Muscle layer of colon (tissue), 2 donors: ENCODE measurements around the gene PDE4C.
A peak's percentile ranks its signal among the peaks of the same experiment; 100 is the strongest.

Experiments
- H3K27ac ChIP-seq: one replicate; pipeline ENCODE4 v1.7.0; 2013; ENCODE audit warnings: low read depth, mild to moderate bottlenecking, low read length, moderate library complexity
- H3K27me3 ChIP-seq, 2 donors: one replicate each; pipeline ENCODE4 v1.7.0; 2013; ENCODE audit warnings: low read length in 2 of 2, mild to moderate bottlenecking in 2 of 2; ENCODE audit not compliant: insufficient read depth in 2 of 2, control insufficient read depth in 1 of 2
- H3K36me3 ChIP-seq: one replicate; pipeline ENCODE4 v1.7.0; 2013; ENCODE audit warnings: mild to moderate bottlenecking, low read length; ENCODE audit not compliant: insufficient read depth
- H3K4me1 ChIP-seq: one replicate; pipeline ENCODE4 v1.7.0; 2013; ENCODE audit warnings: mild to moderate bottlenecking, low read length; ENCODE audit not compliant: insufficient read depth
- H3K4me3 ChIP-seq, 2 donors: one replicate each; pipeline ENCODE4 v1.7.0; 2013; ENCODE audit warnings: low read length in 2 of 2, low read depth in 1 of 2, mild to moderate bottlenecking in 1 of 2, moderate library complexity in 1 of 2
- H3K9ac ChIP-seq: one replicate; pipeline ENCODE4 v1.7.0; 2013; ENCODE audit warnings: low read length
- H3K9me3 ChIP-seq: one replicate; pipeline ENCODE4 v1.7.0; 2013; ENCODE audit warnings: mild to moderate bottlenecking, low read length
- donor health status: abdominal sarcoma.
- donor health status: Adenocarcinoma of cecum.

PDE4C gene

DNA sequence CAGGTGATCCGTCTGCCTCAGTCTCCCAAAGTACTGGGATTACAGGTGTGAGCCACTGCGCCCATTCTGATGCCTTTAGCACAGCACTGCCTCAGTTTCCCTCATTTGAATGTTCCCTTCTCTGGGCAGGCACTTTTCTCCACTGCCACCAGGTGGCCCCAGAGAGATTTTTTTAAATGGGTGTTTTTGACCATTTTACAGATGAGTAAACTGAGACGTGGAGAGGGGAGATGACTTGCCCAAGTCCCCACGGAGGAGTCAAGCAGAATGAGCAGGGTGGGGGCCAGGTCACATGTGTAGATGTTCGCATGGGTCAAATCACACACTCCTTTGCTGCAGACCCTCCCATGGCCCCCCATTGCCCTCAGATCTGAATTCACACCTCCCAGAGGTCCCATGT, 3.2 kb upstream of the PDE4C start:
- peaks cover 4% of the 10 kb centered on the region for H3K9me3 ChIP-seq
- H3K27ac ChIP-seq = no peak overlapping the region
- H3K36me3 ChIP-seq = no peaks in the 10 kb centered on the region
- no peak overlapping the region for H3K9ac ChIP-seq
- H3K27me3 ChIP-seq = peaks cover 43 to 71% of the 10 kb centered on the region in 2 donors
- H3K4me1 ChIP-seq = peaks cover 8% of the 10 kb centered on the region
- no peak overlapping the region for H3K4me3 ChIP-seq

DNA sequence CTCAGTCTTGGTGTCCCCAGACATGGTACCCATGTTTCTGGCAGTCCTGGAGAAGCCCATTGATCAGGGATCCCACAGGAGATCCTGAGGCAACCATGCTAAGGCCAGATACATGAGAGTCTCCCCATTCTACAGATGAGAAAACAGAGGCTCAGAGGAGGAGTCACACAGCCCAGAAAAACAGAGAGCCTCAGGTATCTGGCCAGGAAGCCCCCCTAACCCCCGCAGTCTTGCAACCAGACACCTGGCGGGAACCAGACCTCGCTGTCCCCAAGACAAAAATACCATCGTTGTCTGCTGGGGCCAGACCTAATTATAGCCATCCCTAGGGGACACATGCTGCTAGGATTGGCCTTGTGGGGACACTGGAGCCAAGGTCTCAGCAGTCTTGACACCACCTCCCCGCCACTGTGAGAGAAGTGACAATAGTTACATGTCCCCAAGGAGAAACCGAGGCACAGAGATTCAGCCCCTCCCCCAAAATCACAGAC, 1.6 kb upstream of the PDE4C start:
- H3K9ac ChIP-seq = no peak overlapping the region
- H3K4me1 ChIP-seq = peaks cover 12% of the 10 kb centered on the region
- peaks cover 32 to 54% of the 10 kb centered on the region in 2 donors for H3K27me3 ChIP-seq
- H3K27ac ChIP-seq = no peak overlapping the region
- no peak overlapping the region for H3K4me3 ChIP-seq
- H3K36me3 ChIP-seq = no peaks in the 10 kb centered on the region
- no peaks in the 10 kb centered on the region for H3K9me3 ChIP-seq

DNA sequence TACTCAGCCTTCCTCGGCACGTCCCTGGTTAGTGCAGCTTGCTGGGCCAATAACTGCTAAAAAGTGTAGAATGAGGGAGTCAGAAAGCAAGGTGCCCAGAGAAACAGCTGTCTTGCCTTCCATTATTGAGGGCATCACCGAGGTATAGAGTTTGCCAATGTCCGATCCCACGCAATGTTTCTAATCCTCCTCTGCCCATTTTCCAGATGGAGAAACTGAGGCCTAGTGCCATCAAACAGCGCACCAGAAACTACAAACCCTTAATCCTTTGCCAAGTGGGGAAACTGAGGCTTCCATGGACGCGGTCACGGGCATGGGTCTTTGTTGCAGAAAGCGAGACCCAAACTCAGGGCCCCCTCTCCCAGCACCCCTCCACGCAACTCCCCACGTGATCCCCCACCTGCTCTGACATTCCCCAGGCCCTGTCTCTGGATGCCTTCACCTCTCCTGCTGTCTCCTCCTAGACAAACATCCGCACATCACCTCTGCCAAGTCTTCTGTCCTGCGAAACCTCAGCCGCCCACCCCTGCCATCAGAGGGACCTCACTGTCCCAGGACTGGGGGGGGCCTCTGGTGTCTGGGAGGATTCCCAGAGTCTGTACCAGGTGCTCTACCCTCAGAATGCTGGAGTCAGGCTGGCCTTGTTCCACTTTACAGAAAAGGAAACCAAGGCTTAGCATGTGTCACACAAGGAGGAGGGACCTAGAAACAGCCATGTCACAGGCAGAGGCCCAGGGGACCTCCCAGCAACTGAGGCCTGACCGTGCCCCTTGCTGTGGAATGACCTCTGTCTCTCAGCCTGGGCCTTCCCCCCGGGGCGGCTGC, 930 bp upstream of the PDE4C start:
- Histone ChIP-seq H3K27me3 (peaks cover 27 to 48% of the 10 kb centered on the region in 2 donors), H3K9ac (no peak overlapping the region)

DNA sequence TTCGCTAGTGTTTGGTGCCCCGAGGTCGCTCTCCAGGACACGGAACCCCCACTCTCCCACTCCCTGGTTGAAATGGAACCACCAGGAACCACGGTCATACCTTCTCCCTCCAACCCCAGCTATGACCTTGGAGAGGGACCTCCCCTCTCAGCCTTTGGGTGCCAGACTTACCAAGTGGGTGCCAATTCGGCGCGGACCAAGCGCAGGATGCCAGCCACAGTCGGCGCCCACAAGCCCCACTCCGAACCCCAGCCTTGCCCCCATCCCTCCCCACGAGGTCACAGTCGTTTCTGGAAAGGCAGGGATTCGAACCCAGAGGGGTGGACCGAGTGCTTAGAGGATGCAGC, 910 bp downstream of the PDE4C start:
- H3K9ac ChIP-seq = no peak overlapping the region
- H3K27ac ChIP-seq = peak overlapping the region; percentile 23

More for the DNA sequence above, 930 bp upstream of the PDE4C start:
- no peaks in the 10 kb centered on the region for H3K36me3 ChIP-seq
- no peaks in the 10 kb centered on the region for H3K9me3 ChIP-seq
- H3K4me3 ChIP-seq = no peak overlapping the region
- H3K27ac ChIP-seq = no peak overlapping the region
- H3K4me1 ChIP-seq = peaks cover 12% of the 10 kb centered on the region

DNA sequence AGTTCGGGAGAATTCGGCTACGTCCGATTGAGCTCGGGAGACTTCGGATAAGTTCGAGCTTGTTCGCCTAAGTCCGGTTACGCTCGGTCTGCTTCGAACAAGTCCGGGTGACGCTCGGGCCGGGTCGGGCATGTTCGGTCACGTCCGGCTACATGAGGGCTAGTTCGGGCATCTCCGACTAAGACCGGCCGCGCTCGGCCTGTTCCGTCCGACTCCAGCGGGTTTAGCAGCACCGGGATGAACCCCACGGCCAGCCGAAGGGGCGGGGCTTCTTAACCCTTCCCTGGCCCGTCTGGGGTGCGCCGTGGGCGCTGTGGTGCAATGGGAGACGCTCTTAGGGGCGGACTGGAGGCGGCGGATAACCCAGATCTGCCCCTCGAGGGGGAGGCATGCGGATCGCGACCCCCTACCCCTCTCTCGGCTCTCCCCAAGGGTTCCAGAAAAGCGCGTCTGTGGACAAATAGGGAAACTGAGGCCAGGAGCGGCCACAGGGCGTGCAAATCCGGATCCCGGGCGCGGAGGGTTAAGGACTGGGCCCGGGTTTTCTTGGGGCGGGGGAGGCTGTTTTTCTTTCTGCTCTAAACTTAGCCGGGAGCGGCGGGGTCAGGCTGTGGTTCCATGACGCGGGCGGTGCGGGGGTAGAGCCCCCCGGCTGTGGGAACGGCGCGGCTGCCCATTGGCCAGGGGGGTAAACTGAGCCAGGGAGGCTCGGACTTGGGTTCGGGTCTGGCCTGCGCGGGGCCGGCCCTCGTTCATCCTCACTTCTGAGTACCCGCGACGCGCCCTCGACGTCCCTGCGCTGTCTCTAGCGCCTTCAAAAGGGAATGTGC, 1.5 kb downstream of the PDE4C start:
- H3K9ac ChIP-seq = no peak overlapping the region
- H3K4me1 ChIP-seq = peaks cover 12% of the 10 kb centered on the region
- peak overlapping the region; percentile 41 to 47 for H3K4me3 ChIP-seq
- no peaks in the 10 kb centered on the region for H3K36me3 ChIP-seq
- H3K9me3 ChIP-seq = no peaks in the 10 kb centered on the region
- H3K27ac ChIP-seq = no peak overlapping the region
- H3K27me3 ChIP-seq = peaks cover 24 to 37% of the 10 kb centered on the region in 2 donors

More for the DNA sequence above, 910 bp downstream of the PDE4C start:
- Histone ChIP-seq H3K27me3 (peaks cover 24 to 37% of the 10 kb centered on the region in 2 donors), H3K36me3 (no peaks in the 10 kb centered on the region), H3K9me3 (no peaks in the 10 kb centered on the region), H3K4me3 (peak overlapping the region in 1 of 2 donors; percentile 47), H3K4me1 (peaks cover 12% of the 10 kb centered on the region)

DNA sequence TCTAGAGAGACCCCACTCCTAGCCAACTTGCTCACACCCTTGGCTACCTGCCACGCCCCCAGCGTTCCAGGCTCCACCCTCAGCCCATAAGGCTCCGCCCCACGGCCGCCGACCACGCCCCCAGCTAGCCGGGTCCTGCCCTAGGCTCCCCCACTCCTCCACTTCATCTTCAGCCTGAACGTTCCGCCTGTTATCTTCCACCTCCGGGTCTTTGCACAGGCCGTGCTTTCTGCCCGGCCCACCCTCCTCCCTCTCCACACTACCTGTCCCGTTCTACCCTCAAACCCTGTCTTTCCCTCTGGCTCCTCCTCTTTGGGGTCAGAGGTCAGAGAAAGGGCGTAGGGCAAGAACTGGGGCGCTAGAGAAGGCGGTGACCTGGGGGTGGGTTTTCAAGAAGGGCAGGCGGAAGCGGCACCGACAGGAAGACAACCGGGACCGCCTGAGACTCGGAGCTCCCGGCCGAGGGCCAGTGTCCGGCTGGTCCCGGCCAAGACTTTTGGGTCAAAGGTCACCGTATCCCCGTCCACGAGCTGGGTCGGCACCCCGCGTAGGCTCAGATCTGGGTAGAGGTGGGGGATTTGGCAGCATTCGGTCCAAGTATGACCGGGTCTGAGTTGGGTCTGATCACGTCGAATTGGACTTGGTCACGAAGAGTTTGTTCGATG, 2.2 kb downstream of the PDE4C start:
- peaks cover 24 to 33% of the 10 kb centered on the region in 2 donors for H3K27me3 ChIP-seq
- H3K9ac ChIP-seq = no peak overlapping the region
- no peaks in the 10 kb centered on the region for H3K36me3 ChIP-seq
- H3K4me1 ChIP-seq = peaks cover 12% of the 10 kb centered on the region
- H3K9me3 ChIP-seq = no peaks in the 10 kb centered on the region
- no peak overlapping the region for H3K27ac ChIP-seq
- H3K4me3 ChIP-seq = peak overlapping the region in 1 of 2 donors; percentile 32

DNA sequence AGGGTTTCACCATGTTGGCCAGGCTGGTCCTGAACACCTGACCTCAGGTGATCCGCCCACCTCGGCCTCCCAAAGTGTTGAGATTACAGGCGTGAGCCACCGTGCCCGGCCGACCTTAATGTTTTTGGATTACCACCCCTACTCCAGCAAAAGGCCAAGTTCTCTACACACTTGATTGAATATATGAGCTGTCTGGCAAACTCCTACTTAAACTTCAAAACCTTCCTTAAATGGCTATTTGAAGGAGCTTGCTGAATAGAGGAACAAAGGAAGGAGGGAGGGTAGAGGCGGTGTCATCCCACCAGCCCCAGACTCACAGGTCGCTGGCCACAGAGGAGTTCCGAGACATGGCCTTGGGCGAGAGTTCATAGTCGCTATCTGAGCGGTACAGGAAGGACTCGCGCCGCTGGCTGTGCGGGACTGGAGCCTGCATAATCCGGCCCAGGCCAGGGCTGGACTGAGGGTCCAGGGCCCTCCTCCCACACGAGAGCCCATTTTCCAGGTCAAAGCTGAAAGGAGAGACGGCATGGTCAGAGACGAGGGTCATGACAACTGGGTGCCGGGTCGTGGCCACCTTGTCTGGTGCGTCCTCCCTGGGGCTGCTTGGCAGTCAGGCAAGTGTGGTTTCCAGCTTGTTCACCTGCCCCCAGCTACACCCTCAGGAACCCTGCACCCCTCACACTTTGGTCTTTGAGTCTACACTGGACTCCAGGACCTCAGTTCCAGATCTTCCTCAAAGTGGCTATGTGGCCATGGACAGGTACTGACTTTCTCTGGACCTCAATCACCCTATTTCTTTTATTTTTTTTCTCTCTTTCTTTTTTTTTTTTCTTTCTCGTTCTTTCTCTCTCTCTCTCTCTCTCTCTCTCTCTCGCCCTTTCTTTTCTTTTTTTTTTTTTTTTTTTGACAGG, 4.2 kb downstream of the PDE4C start:
- peaks cover 12% of the 10 kb centered on the region for H3K4me1 ChIP-seq
- H3K27ac ChIP-seq = no peak overlapping the region
- no peaks in the 10 kb centered on the region for H3K36me3 ChIP-seq
- peaks cover 19 to 30% of the 10 kb centered on the region in 2 donors for H3K27me3 ChIP-seq
- no peak overlapping the region for H3K4me3 ChIP-seq
- H3K9ac ChIP-seq = no peak overlapping the region
- H3K9me3 ChIP-seq = no peaks in the 10 kb centered on the region

DNA sequence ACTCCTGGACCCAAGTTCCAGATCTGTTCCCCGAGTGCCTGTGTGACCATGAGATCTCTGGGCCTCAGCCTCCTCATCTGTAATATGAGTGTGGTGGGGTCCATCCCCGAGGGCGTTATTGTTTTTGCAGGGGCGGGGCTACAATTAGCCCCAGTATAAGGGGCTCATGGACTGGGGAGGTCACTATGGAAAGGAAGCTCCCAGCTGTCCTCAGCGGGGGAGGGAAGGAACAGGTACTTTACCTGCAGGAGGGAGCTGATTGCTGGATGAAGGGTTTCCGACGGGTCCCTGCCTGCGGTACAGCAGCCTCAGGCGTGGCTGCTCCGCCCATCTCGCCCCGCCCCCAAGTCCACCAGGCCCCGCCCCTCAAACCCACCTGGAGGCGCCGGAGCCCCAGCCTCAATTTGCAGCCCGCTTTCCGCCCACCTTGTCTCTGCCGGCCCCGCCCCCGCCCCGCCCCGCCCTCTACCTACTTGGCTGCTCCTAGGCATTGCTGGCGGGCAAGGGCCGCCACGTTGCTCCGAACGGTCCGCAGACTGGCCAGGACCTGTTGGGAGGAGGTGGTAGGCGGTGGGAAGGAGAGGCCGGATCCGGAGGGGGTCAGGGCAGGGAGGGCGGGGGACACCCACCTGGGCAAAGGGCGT, 5.5 kb downstream of the PDE4C start:
- Histone ChIP-seq H3K27me3 (peaks cover 9 to 17% of the 10 kb centered on the region in 2 donors), H3K36me3 (no peaks in the 10 kb centered on the region), H3K9me3 (no peaks in the 10 kb centered on the region), H3K4me3 (no peak overlapping the region), H3K4me1 (peaks cover 12% of the 10 kb centered on the region), H3K27ac (no peak overlapping the region), H3K9ac (no peak overlapping the region)

DNA sequence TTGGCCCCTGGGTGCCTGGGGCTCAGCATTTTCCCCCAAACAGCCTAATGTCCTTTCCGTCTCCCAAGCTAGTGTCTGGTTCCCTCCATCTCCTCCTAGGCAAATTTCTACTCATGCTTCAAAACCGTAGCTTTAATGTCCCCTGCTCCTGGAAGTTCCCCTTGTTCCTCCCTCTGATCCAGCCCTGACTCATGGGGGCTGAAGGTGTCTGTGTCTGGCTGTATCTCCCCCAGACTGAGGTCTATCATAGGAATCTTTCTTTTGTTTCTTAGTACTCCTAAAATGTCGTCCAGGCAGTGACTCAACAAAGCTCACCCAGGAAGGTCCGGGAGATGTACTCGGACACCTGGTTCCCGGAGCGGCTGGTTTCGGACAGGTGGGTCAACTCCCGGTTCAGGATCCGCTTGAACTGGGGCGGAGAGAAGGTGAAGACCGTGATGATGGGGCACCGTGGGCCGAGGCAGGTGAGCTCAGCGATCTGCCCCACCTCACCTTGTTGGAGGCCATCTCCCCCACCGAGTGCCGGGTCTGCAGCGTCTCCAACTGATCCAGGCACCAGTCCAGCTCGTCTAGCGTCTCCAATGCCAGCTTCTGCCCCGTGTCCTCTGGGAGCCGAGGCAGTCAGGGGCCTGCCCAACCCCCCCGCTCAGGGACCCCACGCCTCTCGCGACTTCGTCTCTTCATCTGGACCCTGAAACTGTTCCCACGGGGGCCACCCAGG, 6.2 kb downstream of the PDE4C start:
- Histone ChIP-seq H3K36me3 (no peaks in the 10 kb centered on the region), H3K27ac (no peak overlapping the region), H3K4me1 (peaks cover 7% of the 10 kb centered on the region), H3K4me3 (no peak overlapping the region), H3K9me3 (no peaks in the 10 kb centered on the region), H3K27me3 (peaks cover 2 to 10% of the 10 kb centered on the region in 2 donors), H3K9ac (no peak overlapping the region)

DNA sequence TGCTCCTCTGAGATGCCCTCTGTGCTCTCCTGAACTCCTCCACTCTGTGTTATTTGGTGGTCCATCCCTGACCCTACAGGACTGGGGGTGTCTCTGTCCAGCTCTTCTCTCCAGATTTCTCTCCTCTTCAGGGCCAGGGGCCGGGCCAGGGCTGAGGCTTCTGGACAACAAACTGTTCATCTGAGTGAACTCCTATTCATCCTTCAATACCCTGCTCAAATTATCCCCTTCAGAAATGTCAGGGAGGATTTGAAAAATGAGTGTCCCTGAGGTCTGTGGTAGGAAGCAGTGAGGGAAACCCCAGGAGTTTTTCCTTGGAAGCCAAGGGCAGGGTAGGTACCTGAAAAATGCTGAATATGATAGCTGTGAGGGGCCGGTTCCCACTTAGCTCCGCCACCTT, 7.6 kb downstream of the PDE4C start:
- H3K4me3 ChIP-seq = no peak overlapping the region
- no peaks in the 10 kb centered on the region for H3K4me1 ChIP-seq
- H3K9ac ChIP-seq = no peak overlapping the region
- no peaks in the 10 kb centered on the region for H3K36me3 ChIP-seq
- peaks cover 0 to 5% of the 10 kb centered on the region in 2 donors for H3K27me3 ChIP-seq
- H3K9me3 ChIP-seq = no peaks in the 10 kb centered on the region
- no peak overlapping the region for H3K27ac ChIP-seq
